ENCODE data around the gene AQP2. TPM values are rescaled to one million over a fixed set of nuclear protein-coding genes. Genes with fewer than 3 reads are reported as not detected.

The AQP2 gene
- total RNA-seq, 1 experiment from 2014 or later, result not detected

GRCh38 chr12:49972129-49972528 is 21.6 kb downstream of the AQP2 start:
- peaks cover 0 to 9% of the 10 kb centered on the region in 2 experiments; a peak in 2 of 4 replicates for H3K4me1 ChIP-seq (ENCODE audit: control insufficient read depth in 1 of 2, insufficient read depth in 2 of 2, low read length in 2 of 2)
- no peak overlapping the region for H3K4me3 ChIP-seq (replicated peaks in 1 of 2; ENCODE audit: low read depth in 1 of 2, low read length in 2 of 2)
- TF ChIP-seq RAD21 (IDR thresholded peaks at IDR 0.05; ENCODE audit: low read depth) (no peak), ZFX (IDR thresholded peaks at IDR 0.05) (no peak), CTCF (IDR thresholded peaks at IDR 0.05 in 2 of 3, conservative IDR thresholded peaks at IDR 0.05 in 1 of 3; ENCODE audit: borderline replicate concordance in 1 of 3, insufficient read depth in 1 of 3, low read depth in 2 of 3, low read length in 2 of 3) (no peak), CBX3 (IDR thresholded peaks at IDR 0.05; ENCODE audit: low read depth) (no peak), EGR1 (IDR thresholded peaks at IDR 0.05; ENCODE audit: low read depth) (no peak), CEBPB (IDR thresholded peaks at IDR 0.05; ENCODE audit: low read depth) (no peak), TCF7L2 (IDR thresholded peaks at IDR 0.05; ENCODE audit: borderline replicate concordance, extremely low read depth, insufficient read depth, insufficient read length) (no peak), SIN3A (IDR thresholded peaks at IDR 0.05; ENCODE audit: low read depth) (no peak), ATF3 (IDR thresholded peaks at IDR 0.05) (no peak)
- DNase-seq (ENCODE audit: low read depth, low spot score), result no peak
- H3K79me2 ChIP-seq (ENCODE audit: insufficient read depth, low read length), result no peaks in the 10 kb centered on the region
- H3K36me3 ChIP-seq (ENCODE audit: control insufficient read depth in 1 of 2, insufficient read depth in 2 of 2, low read length in 2 of 2), result no peaks in the 10 kb centered on the region
- no peak overlapping the region for H3K27ac ChIP-seq (ENCODE audit: low read depth, low read length)
- ChIA-PET POLR2A (no interaction called here), RAD21 (ENCODE audit: low non-redundant PET in 1 of 2, low total read pairs in 2 of 2, uncharacterized antibody in 2 of 2, unreplicated experiment in 2 of 2) (no interaction called here), CTCF (interaction anchor here (1.0 to 1.3 kb wide), 2 partner anchors 27 to 67 kb away, joined by 3 read pairs; no protein-coding TSS in a partner anchor)
- no peak overlapping the region for H3K4me2 ChIP-seq (ENCODE audit: low read length)
- H3K9ac ChIP-seq (ENCODE audit: low read length), result no peak overlapping the region
- H3K9me2 ChIP-seq (ENCODE audit: insufficient read depth), result no peaks in the 10 kb centered on the region
- ATAC-seq, result no peak
- H4K20me1 ChIP-seq (ENCODE audit: insufficient read depth), result no peaks in the 10 kb centered on the region
- H3K9me3 ChIP-seq (ENCODE audit: control insufficient read depth in 1 of 2, insufficient read depth in 1 of 2, low read depth in 1 of 2, low read length in 2 of 2), result no peaks in the 10 kb centered on the region
- 0 out of 2 replicates have a peak, but pooled peaks cover 5% of the 10 kb centered on the region for H3K27me3 ChIP-seq (ENCODE audit: insufficient read depth, low read length)
- H2AFZ ChIP-seq (ENCODE audit: low read depth, low read length, poor library complexity, severe bottlenecking), result no peak overlapping the region
- intact Hi-C loops (cut with micrococcal nuclease), result no loop called here
- BruUV-seq (replicated peaks), result no TSS peak

All from HCT116 (cell line).